GM18508 (cell line): Measurements from ENCODE around the gene MCC.

Experiments used
- ATAC-seq: cut with Tn5 transposase; IDR thresholded peaks from one replicate; pipeline ENCODE4 v1.9.1; 2021; ENCODE audit warnings: moderate number of reproducible peaks; ENCODE audit not compliant: insufficient read depth, unreplicated experiment

MCC gene

GRCh38 chr5:113256671-113257452 is 231.4 kb downstream of the MCC start:
- ATAC-seq: no peak

GRCh38 chr5:113255579-113256386 is 232.5 kb downstream of the MCC start:
- no peak for ATAC-seq

- no peak for ATAC-seq
Measured at GRCh38 chr5:113255105-113255504, 233.1 kb downstream of the MCC start.

DNA sequence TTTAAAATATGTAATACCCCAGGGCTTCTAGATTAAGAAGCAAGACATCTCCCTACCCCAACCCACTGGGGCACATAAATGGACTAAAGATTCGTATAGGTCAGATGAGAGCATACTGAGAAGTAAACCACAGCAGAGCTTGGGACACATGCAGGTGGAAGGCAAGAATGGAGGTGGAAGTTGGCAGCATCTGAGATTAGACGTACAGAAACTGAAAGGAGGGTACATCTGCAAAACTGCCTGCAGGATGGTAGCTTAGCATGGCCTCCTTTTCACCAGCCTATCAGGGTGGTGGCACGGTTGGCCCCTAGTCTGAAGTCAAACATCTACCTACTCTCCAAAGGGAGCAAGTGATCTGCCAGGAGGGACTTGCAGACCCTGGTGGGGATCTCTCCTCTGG is 235.2 kb downstream of the MCC start:
- no peak for ATAC-seq

DNA sequence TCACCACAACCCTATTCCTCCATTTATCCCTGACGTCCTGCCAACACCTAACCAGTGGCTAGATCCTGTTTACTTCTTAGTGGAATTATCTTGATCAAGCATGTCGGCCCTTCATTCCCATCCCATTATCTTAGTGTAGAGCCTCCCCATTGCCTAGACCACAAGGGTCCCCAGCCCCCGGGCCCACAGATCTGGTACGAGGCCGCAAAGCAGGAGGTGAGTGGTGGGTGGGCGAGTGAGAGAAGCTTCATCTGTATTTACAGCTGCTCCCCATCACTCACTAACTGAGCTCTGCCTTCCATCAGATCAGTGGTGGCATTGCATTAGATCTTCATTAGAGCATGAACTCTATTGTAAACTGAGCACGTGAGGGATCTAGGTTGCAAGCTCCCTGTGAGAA is 236.2 kb downstream of the MCC start:
- ATAC-seq: no peak

DNA sequence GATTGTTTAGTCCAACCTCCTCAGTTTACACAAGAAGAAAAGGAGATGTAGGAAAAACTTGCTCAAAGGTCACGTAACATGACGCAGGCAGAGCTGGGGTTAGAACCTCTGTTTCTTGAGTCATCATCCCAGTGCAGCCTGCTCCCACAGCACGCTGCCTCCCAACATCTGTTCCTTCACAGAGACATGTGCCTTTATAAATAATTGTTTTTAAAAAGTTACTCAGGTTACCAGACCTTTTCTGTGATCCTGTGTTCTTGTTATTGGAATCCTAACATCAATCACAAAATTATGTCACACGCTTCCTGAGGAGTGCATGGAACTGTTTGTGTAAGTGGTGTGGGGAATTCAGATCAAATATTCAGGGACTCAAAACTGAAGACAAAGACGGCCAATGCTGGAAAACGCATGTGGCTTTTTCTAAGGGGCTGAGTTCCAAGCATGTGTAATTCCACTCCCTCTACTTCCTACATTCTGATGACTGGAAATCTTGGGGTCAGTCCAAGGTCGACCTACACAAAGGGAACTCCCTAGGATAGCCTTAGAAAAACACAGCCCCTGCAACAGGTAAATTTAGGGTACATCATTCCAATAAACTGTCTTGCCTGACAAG is 237.8 kb downstream of the MCC start:
- no peak for ATAC-seq

DNA sequence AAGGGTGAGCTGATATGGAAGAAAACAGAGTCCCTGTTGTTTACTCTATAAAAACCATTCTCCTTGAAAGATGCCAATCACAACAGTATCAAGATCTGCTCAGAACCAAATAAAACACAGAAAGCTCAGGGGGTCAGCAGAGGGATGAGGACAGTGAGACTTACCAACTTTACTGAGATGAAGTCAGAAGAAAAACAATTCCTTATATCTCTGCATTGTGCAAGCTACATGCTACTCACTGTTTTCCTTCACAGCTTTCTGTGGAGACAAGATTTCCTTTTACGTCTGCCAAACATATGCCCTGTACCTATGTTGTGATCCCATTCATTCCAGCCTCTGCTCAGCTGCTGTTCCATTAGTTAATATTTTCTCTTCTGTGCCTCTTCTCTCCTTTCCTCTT is 239.0 kb downstream of the MCC start:
- ATAC-seq: no peak

DNA sequence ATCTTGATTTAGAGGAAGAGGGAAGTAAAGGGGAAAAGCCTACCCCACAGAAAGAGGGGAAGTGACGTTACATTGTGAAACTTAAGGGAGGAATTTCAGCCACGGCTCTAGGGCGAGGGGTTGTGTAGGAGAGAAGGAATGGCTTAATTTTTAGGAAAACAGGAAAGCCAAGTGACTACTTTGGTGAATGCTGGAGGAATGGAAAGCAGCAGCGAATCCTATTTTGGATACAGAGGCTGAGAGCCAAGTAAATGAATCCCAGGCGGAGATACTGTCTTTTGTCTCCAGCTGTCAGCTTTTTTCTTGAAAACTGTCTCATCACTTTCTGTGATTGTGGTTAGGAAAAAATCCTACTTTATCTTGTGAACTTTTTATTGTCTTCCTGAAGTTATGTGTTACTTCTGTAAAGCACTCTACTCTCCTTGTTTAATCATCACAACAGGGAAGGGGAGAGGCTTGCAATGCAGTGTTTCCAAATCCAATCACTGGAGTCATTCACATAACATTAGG is 241.8 kb downstream of the MCC start:
- no peak for ATAC-seq

- no peak for ATAC-seq
Measured at GRCh38 chr5:113245427-113246225, 242.6 kb downstream of the MCC start.

DNA sequence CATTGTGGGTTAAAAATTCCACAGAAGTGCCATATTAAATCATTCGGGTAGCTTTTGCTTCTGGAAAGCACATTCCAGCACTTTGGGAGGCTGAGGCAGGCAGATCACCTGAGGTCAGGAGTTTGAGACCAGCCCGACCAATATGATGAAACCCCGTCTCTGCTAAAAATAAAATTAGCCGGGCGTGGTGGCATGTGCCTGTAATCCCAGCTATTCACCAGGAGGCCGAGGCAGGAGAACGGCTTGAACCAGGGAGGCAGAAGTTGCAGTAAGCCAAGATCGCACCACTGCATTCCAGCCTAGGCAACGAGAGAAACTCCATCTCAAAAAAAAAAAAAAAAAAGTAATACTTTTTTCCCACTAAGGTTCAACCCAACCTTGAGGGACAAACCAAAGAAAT is 243.3 kb downstream of the MCC start:
- no peak for ATAC-seq

DNA sequence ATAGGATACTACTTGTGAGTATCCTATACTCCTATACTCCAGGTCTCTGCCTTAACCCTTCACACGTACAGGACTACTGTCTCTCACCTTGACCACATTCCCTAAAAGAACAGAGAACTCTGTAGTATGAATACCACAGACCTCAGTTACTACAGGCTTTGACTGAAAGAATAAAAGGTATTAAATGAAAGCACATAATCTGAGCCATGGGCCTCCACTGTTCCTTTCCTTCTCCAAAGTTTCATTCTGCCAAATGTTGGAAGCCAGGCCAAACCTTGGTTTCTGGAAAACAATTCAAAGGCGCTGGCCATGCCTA is 244.9 kb downstream of the MCC start:
- no peak for ATAC-seq

GRCh38 chr5:113242481-113243348 is 245.5 kb downstream of the MCC start:
- no peak for ATAC-seq

DNA sequence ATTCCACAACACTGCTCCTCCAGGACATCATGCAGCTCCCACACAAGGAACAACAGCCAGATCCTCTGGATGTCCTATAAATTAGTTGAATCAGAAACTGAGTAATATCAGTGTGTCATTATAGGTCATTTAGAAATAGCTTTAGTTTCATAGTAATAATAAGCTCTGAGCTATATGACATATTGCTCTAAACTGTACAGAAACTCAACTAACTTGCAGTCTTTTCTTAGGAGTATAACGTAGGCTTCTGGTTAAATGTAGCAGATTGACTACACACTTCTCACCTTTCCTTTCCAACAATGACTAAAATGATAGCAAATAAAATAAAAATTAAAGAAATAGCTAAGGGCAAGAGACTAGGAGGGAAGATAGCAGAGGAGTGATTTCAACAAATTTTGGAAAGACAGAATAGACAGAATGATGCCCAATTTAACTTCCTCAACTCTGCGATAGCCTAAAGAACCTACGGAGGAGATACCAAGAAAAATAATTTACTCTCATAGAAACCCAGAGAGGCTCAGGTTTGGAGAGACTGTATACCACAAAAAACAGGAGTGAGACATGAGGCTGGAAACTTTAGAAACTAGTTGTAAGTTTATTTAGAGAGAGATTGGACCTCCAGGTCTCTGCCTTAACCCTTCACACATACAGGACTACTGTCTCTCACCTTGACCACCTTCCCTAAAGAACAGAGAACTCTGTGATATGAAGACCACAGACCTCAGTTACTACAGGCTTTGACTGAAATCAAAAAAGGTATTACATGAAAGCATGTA is 247.1 kb downstream of the MCC start:
- peak; percentile 51 for ATAC-seq

GRCh38 chr5:113240032-113240431 is 248.2 kb downstream of the MCC start:
- ATAC-seq: no peak

DNA sequence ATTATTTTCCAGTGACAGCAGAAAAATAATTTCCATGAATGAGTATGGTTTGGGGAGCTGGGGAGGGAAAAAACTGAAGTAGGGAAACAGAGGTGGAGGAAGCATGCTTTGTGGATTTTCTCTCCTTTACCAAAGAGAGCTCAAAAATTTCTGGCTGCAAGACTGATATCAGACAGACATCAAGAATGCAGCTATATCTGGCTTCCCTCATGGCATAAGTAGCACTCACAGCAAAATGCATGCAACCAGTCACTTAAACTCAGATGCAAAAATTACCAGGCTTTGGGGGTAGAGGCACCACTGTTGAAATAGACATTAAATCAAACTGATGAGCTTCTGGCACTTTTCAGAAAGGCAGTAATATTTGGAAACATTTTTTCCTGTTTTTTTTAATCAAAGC is 250.4 kb downstream of the MCC start:
- no peak for ATAC-seq

DNA sequence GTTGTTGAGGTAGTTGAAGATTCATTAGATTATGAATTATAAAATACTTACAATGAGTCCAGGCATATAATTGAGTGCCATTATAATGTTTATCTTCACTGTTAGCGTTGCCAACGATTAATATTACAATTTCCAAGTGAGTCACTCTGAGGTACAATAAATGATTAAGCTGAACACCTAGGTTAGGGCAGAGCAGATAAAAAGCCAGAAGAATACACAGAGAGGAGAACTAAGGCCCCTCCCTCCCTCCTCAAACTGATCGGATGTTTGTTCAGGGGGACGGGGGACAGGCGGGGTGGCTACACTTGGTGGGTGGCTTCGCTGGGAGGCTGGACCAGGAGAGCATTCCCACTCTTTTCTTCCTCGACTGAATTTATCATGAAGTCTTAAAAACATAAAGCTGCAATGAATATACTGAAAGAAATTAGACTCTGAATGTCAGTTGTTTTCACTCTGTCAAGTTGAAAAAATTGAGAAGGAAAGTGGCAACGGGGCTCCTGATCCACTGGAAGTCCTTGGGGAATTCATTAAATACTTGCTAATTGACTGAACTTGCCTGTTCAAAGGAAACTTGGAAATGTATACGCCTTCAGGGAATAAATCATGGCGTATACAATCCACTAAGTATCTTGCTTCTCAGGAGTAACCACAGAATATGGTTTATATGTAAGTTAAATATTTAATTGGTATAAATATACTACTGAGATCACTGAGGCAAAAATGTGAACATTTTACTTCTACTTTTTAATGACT is 251.5 kb downstream of the MCC start:
- ATAC-seq: no peak

DNA sequence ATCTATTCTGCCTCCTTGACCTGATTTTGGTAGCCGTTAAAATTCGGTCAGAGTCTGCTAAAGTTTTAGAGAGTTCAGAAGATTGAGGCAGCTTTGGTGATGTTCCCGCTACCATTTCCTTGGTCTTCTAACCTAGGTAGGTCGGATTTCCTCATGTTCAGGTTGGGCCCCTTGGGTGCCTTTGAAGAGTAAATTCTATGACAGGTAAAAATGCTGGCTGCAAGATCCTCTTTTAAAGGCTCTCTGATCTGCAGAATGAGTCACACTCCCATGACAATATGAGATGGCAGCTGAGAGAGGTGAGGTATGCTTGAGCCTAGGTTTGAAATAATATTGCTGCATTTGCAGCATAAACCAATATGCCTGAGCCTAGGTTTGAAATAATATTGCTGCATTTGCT is 252.4 kb downstream of the MCC start:
- no peak for ATAC-seq

DNA sequence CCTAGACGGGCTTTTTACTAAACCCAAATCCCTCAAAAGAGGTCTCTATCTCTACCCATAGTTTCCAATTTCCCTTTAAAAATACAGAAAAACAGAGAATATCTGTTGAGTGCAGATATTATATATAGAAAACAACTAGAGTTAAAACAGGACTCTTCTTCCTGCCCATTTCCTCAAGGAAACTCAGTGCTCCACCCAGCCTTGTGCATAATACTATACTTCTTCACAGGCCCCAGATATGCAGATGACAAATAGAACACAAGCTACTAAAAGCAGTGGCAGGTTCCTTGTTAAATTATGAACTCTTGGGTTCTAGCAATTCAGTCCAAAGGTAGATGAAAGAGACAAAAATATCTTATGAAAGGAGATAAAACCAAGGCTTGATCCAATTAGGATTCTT is 253.7 kb downstream of the MCC start:
- ATAC-seq: no peak
